ENCODE results near the gene PSRC1. TPM values are rescaled to one million over a fixed set of nuclear protein-coding genes. Genes with fewer than 3 reads are reported as not detected.
A peak's percentile ranks its signal among the peaks of the same experiment; 100 is the strongest.

PSRC1 gene
- total RNA-seq, 1 donor from 2014 or later, result 17.6 TPM

- Mint-ChIP-seq H3K4me1 (peaks cover 30% of the 10 kb centered on the region), H3K4me3 (peak overlapping the region; percentile 66), H3K27ac (no peak overlapping the region), H3K27me3 (ENCODE audit: low read depth) (peaks cover 2% of the 10 kb centered on the region), H3K9me3 (no peaks in the 10 kb centered on the region), H3K36me3 (peaks cover 19% of the 10 kb centered on the region)
- DNase-seq (ENCODE audit: low spot score in 2 of 2, unreplicated experiment in 2 of 2), result no peak
- no peak for TF ChIP-seq CTCF (IDR thresholded peaks at IDR 0.05; ENCODE audit: unreplicated experiment)
Observed at GRCh38 chr1:109250454-109251276, 32.3 kb downstream of the PSRC1 start.

- peaks cover 2% of the 10 kb centered on the region for H3K27me3 Mint-ChIP-seq (ENCODE audit: low read depth)
- peaks cover 19% of the 10 kb centered on the region for H3K36me3 Mint-ChIP-seq
- TF ChIP-seq CTCF (IDR thresholded peaks at IDR 0.05; ENCODE audit: unreplicated experiment), result no peak
- H3K4me1 Mint-ChIP-seq, result peaks cover 22% of the 10 kb centered on the region
- no peak for DNase-seq (ENCODE audit: low spot score in 2 of 2, unreplicated experiment in 2 of 2)
- peak overlapping the region; percentile 66 for H3K4me3 Mint-ChIP-seq
- H3K9me3 Mint-ChIP-seq, result no peaks in the 10 kb centered on the region
- H3K27ac Mint-ChIP-seq, result no peak overlapping the region
Observed at GRCh38 chr1:109249654-109250401, 33.1 kb downstream of the PSRC1 start.

- H3K9me3 Mint-ChIP-seq, result no peaks in the 10 kb centered on the region
- peaks cover 2% of the 10 kb centered on the region for H3K27me3 Mint-ChIP-seq (ENCODE audit: low read depth)
Observed at GRCh38 chr1:109248797-109249629, 33.9 kb downstream of the PSRC1 start, which contains the start of gene CELSR2. CELSR2 (plus strand) TSS chr1:109249539; CDS start chr1:109250080, 541 bp downstream.

GRCh38 chr1:109248444-109248796 lies 34.5 kb downstream of the PSRC1 start:
- TF ChIP-seq CTCF (IDR thresholded peaks at IDR 0.05; ENCODE audit: unreplicated experiment), result no peak
- no peak for DNase-seq (ENCODE audit: low spot score in 2 of 2, unreplicated experiment in 2 of 2)
- H3K4me1 Mint-ChIP-seq, result peaks cover 11% of the 10 kb centered on the region
- H3K36me3 Mint-ChIP-seq, result peaks cover 19% of the 10 kb centered on the region
- H3K9me3 Mint-ChIP-seq, result no peaks in the 10 kb centered on the region
- no peak overlapping the region for H3K27ac Mint-ChIP-seq
- no peak overlapping the region for H3K4me3 Mint-ChIP-seq
- peaks cover 2% of the 10 kb centered on the region for H3K27me3 Mint-ChIP-seq (ENCODE audit: low read depth)

More at GRCh38 chr1:109248797-109249629, 33.9 kb downstream of the PSRC1 start, which contains the start of gene CELSR2:
- no peak for TF ChIP-seq CTCF (IDR thresholded peaks at IDR 0.05; ENCODE audit: unreplicated experiment)
- peaks cover 19% of the 10 kb centered on the region for H3K36me3 Mint-ChIP-seq
- H3K27ac Mint-ChIP-seq, result no peak within 1 kb of the TSS
- peak within 1 kb of the TSS; percentile 66 for H3K4me3 Mint-ChIP-seq
- H3K4me1 Mint-ChIP-seq, result peaks cover 17% of the 10 kb centered on the region
- DNase-seq (ENCODE audit: low spot score in 2 of 2, unreplicated experiment in 2 of 2), result peak; percentile 50 to 65

All from mesothelial cell of epicardium (in vitro differentiated cells).